ENCODE results near the gene COL4A6.

DNA sequence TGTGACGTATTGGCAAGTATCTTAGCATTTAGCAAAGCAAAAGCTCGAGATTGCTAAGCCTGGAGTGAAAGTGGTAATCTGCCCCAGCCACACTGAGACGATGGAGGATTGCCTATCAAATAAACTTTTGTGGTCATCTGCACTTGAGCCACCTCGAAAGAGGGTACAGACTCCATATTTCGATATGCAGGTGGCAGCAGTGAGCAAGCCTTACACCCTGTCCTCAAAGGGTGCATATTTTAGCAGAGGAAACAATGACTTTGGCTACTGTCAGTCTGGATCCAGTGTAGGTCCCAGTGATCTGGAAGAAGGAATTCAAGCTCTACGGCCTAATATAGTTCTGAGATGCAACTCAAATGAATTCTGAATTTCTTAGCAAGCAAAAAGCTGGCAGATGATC, 192.8 kb downstream of the COL4A6 start:
- TF ChIP-seq, protein P1, sequence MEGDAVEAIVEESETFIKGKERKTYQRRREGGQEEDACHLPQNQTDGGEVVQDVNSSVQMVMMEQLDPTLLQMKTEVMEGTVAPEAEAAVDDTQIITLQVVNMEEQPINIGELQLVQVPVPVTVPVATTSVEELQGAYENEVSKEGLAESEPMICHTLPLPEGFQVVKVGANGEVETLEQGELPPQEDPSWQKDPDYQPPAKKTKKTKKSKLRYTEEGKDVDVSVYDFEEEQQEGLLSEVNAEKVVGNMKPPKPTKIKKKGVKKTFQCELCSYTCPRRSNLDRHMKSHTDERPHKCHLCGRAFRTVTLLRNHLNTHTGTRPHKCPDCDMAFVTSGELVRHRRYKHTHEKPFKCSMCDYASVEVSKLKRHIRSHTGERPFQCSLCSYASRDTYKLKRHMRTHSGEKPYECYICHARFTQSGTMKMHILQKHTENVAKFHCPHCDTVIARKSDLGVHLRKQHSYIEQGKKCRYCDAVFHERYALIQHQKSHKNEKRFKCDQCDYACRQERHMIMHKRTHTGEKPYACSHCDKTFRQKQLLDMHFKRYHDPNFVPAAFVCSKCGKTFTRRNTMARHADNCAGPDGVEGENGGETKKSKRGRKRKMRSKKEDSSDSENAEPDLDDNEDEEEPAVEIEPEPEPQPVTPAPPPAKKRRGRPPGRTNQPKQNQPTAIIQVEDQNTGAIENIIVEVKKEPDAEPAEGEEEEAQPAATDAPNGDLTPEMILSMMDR (IDR thresholded peaks at IDR 0.05; ENCODE audit: low read length), result peak; percentile 17
- TF ChIP-seq EZH2 (optimal IDR thresholded peaks at IDR 0.05; ENCODE audit: low read depth, low read length) (no peak), EZH2phosphoT487 (IDR thresholded peaks at IDR 0.05; ENCODE audit: low read length) (no peak)
